HepG2 (cell line): ENCODE measurements around the gene GRIP1. TPM values are rescaled to one million over a fixed set of nuclear protein-coding genes. Genes with fewer than 3 reads are reported as not detected.

Source experiments
- ATAC-seq: fragments of 200-7000 bp; cut with Tn5 transposase; 3 replicates; pipeline ENCODE4 v1.9.1; 2020; ENCODE audit warnings: mild to moderate bottlenecking, moderate library complexity
- BruUV-seq: library from RNA; stranded (reverse); fragments of 400-500 nt; replicated peaks from 2 replicates; lab custom pipeline; 2021; lab: Mats Ljungman, UMichigan
- CTCF ChIA-PET: fragments of 300-600 bp; formaldehyde crosslinking; extraction: SDS; loops from one replicate; lab custom pipeline; 2021; ENCODE audit warnings: low total read pairs, inconsistent platforms, low intra/inter-chr PET ratio; lab: Yijun Ruan, JAX
- POLR2A ChIA-PET: fragments of 350-600 bp; sonication (Branson Sonifier 250); formaldehyde crosslinking; loops from one replicate; lab custom pipeline; 2020; ENCODE audit warnings: antibody characterized with exemption, inconsistent platforms; lab: Yijun Ruan, JAX
- DNase-seq: peaks from one replicate; pipeline ENCODE4 v3.0.0-alpha.2; 2015; ENCODE audit warnings: low spot score
- FAIRE-seq: peaks from 3 replicates; lab custom pipeline; 2011; peaks lifted over from hg19 to GRCh38; lab: Jason Lieb, UNC
- H2AFZ ChIP-seq: one replicate; pipeline ENCODE4 v1.6.1; 2011; ENCODE audit warnings: low read length, inconsistent platforms
- H3K27ac ChIP-seq: fragments of 300-600 bp; 3 replicates; pipeline ENCODE4 v1.8.0; 2011; ENCODE audit warnings: mixed run types, mild to moderate bottlenecking, mixed read lengths, low read length, inconsistent platforms; ENCODE audit not compliant: insufficient read depth; ENCODE audit errors: extremely low read length
- H3K27me3 ChIP-seq, 2 experiments: fragments of 200-600 bp in 1 of 2; 2 replicates in 1 of 2; 3 replicates in 1 of 2; pipeline versions ENCODE4 v1.6.0 to v1.8.0; 2011; ENCODE audit warnings: low read length in 2 of 2, mild to moderate bottlenecking in 2 of 2, moderate library complexity in 2 of 2, inconsistent platforms in 1 of 2; ENCODE audit not compliant: insufficient read depth in 2 of 2, control insufficient read depth in 1 of 2
- H3K36me3 ChIP-seq, 2 experiments: fragments of 200-600 bp in 1 of 2; replicated peaks in 1 of 2; 2 replicates in 1 of 2; 3 replicates in 1 of 2; pipeline versions ENCODE4 v1.5.1 to v1.8.0; 2011; ENCODE audit warnings: low read length in 2 of 2, inconsistent platforms in 1 of 2; ENCODE audit not compliant: insufficient read depth in 2 of 2, control insufficient read depth in 1 of 2
- H3K4me1 ChIP-seq: 2 replicates; pipeline ENCODE4 v1.5.1; 2012; ENCODE audit warnings: low read length, inconsistent platforms; ENCODE audit not compliant: insufficient read depth
- H3K4me2 ChIP-seq: 2 replicates; pipeline ENCODE4 v1.6.0; 2011; ENCODE audit warnings: low read depth, low read length, inconsistent platforms
- H3K4me3 ChIP-seq, 3 experiments: fragments of 200-600 bp in 1 of 3; sonication (generic), shearing (Covaris generic) in 1 of 3; replicated peaks in 1 of 3; 2 replicates each; pipeline ENCODE4 v1.5.1; 2011 to 2016; ENCODE audit warnings: low read length in 3 of 3, inconsistent platforms in 2 of 3, low read depth in 2 of 3, mild to moderate bottlenecking in 2 of 3, control low read depth in 1 of 3, mixed read lengths in 1 of 3; ENCODE audit not compliant: insufficient read depth in 1 of 3
- H3K79me2 ChIP-seq: one replicate; pipeline ENCODE4 v1.6.1; 2011; ENCODE audit warnings: low read length, inconsistent platforms; ENCODE audit not compliant: insufficient read depth
- H3K9ac ChIP-seq: 2 replicates; pipeline ENCODE4 v1.6.0; 2011; ENCODE audit warnings: mild to moderate bottlenecking, low read depth, low read length, inconsistent platforms; ENCODE audit not compliant: insufficient read depth
- H3K9me3 ChIP-seq: 2 replicates; pipeline ENCODE4 v1.5.1; 2012; ENCODE audit warnings: mild to moderate bottlenecking, low read length
- H4K20me1 ChIP-seq: 2 replicates; pipeline ENCODE4 v1.6.0; 2011; ENCODE audit warnings: inconsistent platforms, mild to moderate bottlenecking, low read length, moderate library complexity; ENCODE audit not compliant: insufficient read depth
- CEBPG ChIP-seq: IDR thresholded peaks from 2 replicates; pipeline ENCODE4 v1.6.1; 2016
- HDAC1 ChIP-seq: sonication (generic); formaldehyde crosslinking; IDR thresholded peaks from 2 replicates; pipeline ENCODE4 v1.5.1; 2020; ENCODE audit warnings: mild to moderate bottlenecking, missing genetic modification reagents
- KDM5A ChIP-seq: fragments of 200-600 bp; sonication (generic); IDR thresholded peaks from 2 replicates; pipeline ENCODE4 v1.7.0; 2018; ENCODE audit warnings: antibody characterized with exemption, mild to moderate bottlenecking, low read length, borderline replicate concordance
- MEF2D ChIP-seq: sonication (generic); formaldehyde crosslinking; IDR thresholded peaks from 2 replicates; pipeline ENCODE4 v1.5.1; 2020; ENCODE audit warnings: mild to moderate bottlenecking, missing genetic modification reagents
- SUZ12 ChIP-seq: fragments of 150-350 bp; IDR thresholded peaks from 2 replicates; pipeline ENCODE4 v1.6.1; 2014; ENCODE audit warnings: low read depth, low read length
- ZNF136 ChIP-seq: sonication (generic); formaldehyde crosslinking; IDR thresholded peaks from 2 replicates; pipeline ENCODE4 v1.8.1; 2022; ENCODE audit warnings: low read depth, mild to moderate bottlenecking, moderate library complexity, missing genetic modification reagents
- ZNF232 ChIP-seq: sonication (generic); formaldehyde crosslinking; IDR thresholded peaks from 2 replicates; pipeline ENCODE4 v1.4.0; 2020; ENCODE audit warnings: missing genetic modification reagents, borderline replicate concordance
- ZNF337 ChIP-seq: sonication (generic); formaldehyde crosslinking; IDR thresholded peaks from 2 replicates; pipeline ENCODE4 v1.5.1; 2020; ENCODE audit warnings: missing genetic modification reagents, low read depth, mild to moderate bottlenecking, borderline replicate concordance
- ZNF83 ChIP-seq: sonication (generic); formaldehyde crosslinking; IDR thresholded peaks from 2 replicates; pipeline ENCODE4 v1.4.0; 2020; ENCODE audit warnings: missing genetic modification reagents, mild to moderate bottlenecking, borderline replicate concordance
- WGBS: methylation state at CpG from one replicate; pipeline ENCODE4 v1.1.6; 2017; ENCODE audit warnings: low lambda C conversion rate; 5-methylcytosine and 5-hydroxymethylcytosine counted together
- in situ Hi-C: cut with HindIII; loops from 2 replicates; pipeline ENCODE4 v1.10.0; 2017; ENCODE audit warnings: low pct_unique_long_range_greater_than_20kb; ENCODE audit not compliant: extremely low pct_ligation_motif_present
- intact Hi-C: fragments of 100-400 bp; cut with micrococcal nuclease; formaldehyde crosslinking; loops from one replicate; pipeline ENCODE4 v1.10.0; 2022; ENCODE audit not compliant: unreplicated experiment
- polyA plus RNA-seq, 8 experiments: library from polyadenylated mRNA; depleted of rRNA in 3 of 8; stranded (reverse) in 7 of 8; unstranded in 1 of 8; fragments of >200 nt; fragmentation: Illumina TruSeq in 4 of 8; extraction: Trizol in 4 of 8; gene quantifications; 2 replicates each; pipeline versions ENCODE4 v1.2.1 to v1.2.3, GENCODE V29; 2011 to 2016; ENCODE audit warnings: low read depth in 4 of 8, missing spikeins in 1 of 8, mixed read lengths in 1 of 8; ENCODE audit not compliant: insufficient read depth in 1 of 8
- total RNA-seq, 5 experiments: library from RNA; depleted of rRNA; stranded (reverse); fragments of >200 nt; fragmentation: Illumina TruSeq; extraction: Trizol; gene quantifications; 2 replicates each; pipeline ENCODE4 v1.2.3, GENCODE V29; 2016; ENCODE audit warnings: low read depth in 1 of 5
- TF ChIP-seq, protein P1 (sequence below): sonication (generic); formaldehyde crosslinking; IDR thresholded peaks from 2 replicates; pipeline ENCODE4 v1.5.1; 2020; ENCODE audit warnings: missing genetic modification reagents, mild to moderate bottlenecking, borderline replicate concordance
- TF ChIP-seq, protein P2 (sequence below): sonication (generic); formaldehyde crosslinking; IDR thresholded peaks from 2 replicates; pipeline ENCODE4 v1.5.1; 2020; ENCODE audit warnings: mild to moderate bottlenecking, missing genetic modification reagents

The GRIP1 gene
- total and polyA plus RNA-seq, 2 of the 13 experiments (the other 11 are each of a cell fraction or from before 2014, with no cell fraction given): not detected

DNA sequence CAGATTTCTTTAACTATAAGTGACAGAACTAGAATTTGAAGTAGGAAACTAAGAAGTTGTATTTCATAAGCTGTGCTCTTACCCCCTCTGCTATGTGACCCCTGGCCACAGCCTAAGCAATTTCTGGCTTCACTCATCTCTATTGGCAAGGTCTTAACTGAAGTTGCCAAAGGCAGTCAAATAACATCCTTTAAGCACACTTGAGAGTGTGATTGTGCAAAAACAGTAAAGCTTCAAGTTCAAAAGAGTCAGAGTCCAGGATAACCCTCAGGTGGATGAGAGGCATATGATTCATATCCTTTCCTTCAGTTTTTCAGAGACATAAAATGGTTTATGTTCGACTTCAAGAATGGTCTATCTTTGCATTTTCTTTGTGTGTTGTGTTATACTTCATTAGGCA is 45.2 kb downstream of the GRIP1 start:
- ChIA-PET CTCF (no interaction called here), POLR2A (no interaction called here)
- H3K27me3 ChIP-seq: no peaks in the 10 kb centered on the region
- BruUV-seq: no TSS peak
- ATAC-seq (no peak), DNase-seq (no peak), FAIRE-seq (no peak)
- no peak overlapping the region for H2AFZ ChIP-seq
- H3K9me3 ChIP-seq: no peaks in the 10 kb centered on the region
- H3K4me1 ChIP-seq: peaks cover 14% of the 10 kb centered on the region
- no peak overlapping the region for H3K9ac ChIP-seq
- H4K20me1 ChIP-seq: no peaks in the 10 kb centered on the region
- no peak overlapping the region for H3K4me2 ChIP-seq
- 0% methylated on average over 1 of the region's 1 CpG for WGBS
- H3K27ac ChIP-seq: no peak overlapping the region
- in situ Hi-C loops (no loop called here), intact Hi-C loops (no loop called here)
- TF ChIP-seq MEF2D (CRISPR knock-in tag) (no peak), HDAC1 (no peak), ZNF83 (CRISPR knock-in tag) (no peak), ZNF337 (CRISPR knock-in tag) (no peak), ZNF232 (CRISPR knock-in tag) (no peak), SUZ12 (no peak), ZNF136 (CRISPR knock-in tag) (no peak), KDM5A (no peak), CEBPG (no peak)
- TF ChIP-seq, protein P1, sequence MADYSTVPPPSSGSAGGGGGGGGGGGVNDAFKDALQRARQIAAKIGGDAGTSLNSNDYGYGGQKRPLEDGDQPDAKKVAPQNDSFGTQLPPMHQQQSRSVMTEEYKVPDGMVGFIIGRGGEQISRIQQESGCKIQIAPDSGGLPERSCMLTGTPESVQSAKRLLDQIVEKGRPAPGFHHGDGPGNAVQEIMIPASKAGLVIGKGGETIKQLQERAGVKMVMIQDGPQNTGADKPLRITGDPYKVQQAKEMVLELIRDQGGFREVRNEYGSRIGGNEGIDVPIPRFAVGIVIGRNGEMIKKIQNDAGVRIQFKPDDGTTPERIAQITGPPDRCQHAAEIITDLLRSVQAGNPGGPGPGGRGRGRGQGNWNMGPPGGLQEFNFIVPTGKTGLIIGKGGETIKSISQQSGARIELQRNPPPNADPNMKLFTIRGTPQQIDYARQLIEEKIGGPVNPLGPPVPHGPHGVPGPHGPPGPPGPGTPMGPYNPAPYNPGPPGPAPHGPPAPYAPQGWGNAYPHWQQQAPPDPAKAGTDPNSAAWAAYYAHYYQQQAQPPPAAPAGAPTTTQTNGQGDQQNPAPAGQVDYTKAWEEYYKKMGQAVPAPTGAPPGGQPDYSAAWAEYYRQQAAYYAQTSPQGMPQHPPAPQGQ (CRISPR knock-in tag): no peak
- TF ChIP-seq, protein P2, sequence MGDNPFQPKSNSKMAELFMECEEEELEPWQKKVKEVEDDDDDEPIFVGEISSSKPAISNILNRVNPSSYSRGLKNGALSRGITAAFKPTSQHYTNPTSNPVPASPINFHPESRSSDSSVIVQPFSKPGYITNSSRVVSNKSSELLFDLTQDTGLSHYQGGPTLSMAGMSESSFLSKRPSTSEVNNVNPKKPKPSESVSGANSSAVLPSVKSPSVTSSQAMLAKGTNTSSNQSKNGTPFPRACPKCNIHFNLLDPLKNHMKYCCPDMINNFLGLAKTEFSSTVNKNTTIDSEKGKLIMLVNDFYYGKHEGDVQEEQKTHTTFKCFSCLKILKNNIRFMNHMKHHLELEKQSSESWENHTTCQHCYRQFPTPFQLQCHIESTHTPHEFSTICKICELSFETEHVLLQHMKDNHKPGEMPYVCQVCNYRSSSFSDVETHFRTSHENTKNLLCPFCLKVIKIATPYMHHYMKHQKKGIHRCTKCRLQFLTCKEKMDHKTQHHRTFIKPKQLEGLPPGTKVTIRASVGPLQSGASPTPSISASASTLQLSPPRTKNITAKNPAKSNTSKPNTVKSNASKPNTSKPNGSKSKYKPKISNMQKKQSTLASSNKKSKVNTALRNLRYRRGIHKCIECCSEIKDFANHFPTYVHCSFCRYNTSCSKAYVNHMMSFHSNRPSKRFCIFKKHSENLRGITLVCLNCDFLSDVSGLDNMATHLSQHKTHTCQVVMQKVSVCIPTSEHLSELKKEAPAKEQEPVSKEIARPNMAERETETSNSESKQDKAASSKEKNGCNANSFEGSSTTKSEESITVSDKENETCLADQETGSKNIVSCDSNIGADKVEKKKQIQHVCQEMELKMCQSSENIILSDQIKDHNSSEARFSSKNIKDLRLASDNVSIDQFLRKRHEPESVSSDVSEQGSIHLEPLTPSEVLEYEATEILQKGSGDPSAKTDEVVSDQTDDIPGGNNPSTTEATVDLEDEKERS: no peak
- H3K36me3 ChIP-seq: no peaks in the 10 kb centered on the region
- H3K4me3 ChIP-seq: no peak overlapping the region
- no peaks in the 10 kb centered on the region for H3K79me2 ChIP-seq
